Stomach (tissue), 4 donors: ENCODE measurements around the gene CLTCL1.

Experiments used
- POLR2A ChIP-seq, 4 donors: fragments of 450-650 bp; IDR thresholded peaks; one replicate each; pipeline ENCODE4 v1.6.1; 2016; ENCODE audit warnings: antibody characterized with exemption in 4 of 4, control low read depth in 2 of 4, mild to moderate bottlenecking in 1 of 4, moderate library complexity in 1 of 4
- TF ChIP-seq, protein P1 (sequence below), 7 experiments: fragments of 450-650 bp in 4 of 7; fragments of 200-600 bp in 3 of 7; sonication (generic) in 3 of 7; IDR thresholded peaks; one replicate each; pipeline ENCODE4 v1.5.1; 2016 to 2019; ENCODE audit warnings: antibody characterized with exemption in 7 of 7, control low read depth in 2 of 7, mild to moderate bottlenecking in 1 of 7

GRCh38 chr22:19224985-19225384 lies 66.5 kb downstream of the CLTCL1 start:
- TF ChIP-seq, protein P1, sequence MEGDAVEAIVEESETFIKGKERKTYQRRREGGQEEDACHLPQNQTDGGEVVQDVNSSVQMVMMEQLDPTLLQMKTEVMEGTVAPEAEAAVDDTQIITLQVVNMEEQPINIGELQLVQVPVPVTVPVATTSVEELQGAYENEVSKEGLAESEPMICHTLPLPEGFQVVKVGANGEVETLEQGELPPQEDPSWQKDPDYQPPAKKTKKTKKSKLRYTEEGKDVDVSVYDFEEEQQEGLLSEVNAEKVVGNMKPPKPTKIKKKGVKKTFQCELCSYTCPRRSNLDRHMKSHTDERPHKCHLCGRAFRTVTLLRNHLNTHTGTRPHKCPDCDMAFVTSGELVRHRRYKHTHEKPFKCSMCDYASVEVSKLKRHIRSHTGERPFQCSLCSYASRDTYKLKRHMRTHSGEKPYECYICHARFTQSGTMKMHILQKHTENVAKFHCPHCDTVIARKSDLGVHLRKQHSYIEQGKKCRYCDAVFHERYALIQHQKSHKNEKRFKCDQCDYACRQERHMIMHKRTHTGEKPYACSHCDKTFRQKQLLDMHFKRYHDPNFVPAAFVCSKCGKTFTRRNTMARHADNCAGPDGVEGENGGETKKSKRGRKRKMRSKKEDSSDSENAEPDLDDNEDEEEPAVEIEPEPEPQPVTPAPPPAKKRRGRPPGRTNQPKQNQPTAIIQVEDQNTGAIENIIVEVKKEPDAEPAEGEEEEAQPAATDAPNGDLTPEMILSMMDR (IDR thresholded peaks at IDR 0.05), result no peak
- TF ChIP-seq POLR2A (IDR thresholded peaks at IDR 0.05), result no peak
